A549 (cell line): ENCODE data around the gene PCOLCE2. TPM values are rescaled to one million over a fixed set of nuclear protein-coding genes. Genes with fewer than 3 reads are reported as not detected.
"Not testable (repeated sequence)": the region's sequence is repeated elsewhere in the genome, so short reads cannot be mapped to it uniquely, and the experiment has no call there.

Source experiments
- ATAC-seq, 2 experiments: fragments of 200-7000 bp in 1 of 2; fragments of >200 bp in 1 of 2; cut with Nextera tagmentation in 1 of 2; cut with Tn5 transposase in 1 of 2; 3 replicates each; pipeline versions ENCODE4 v1.8.0 to v1.9.1; 2018 to 2020; ENCODE audit warnings: mild to moderate bottlenecking in 1 of 2, moderate library complexity in 1 of 2
- CTCF ChIA-PET: fragments of 300-600 bp; sonication (Branson Sonifier 250); formaldehyde crosslinking; extraction: SDS; loops from one replicate; lab custom pipeline; 2021; ENCODE audit warnings: antibody characterized with exemption, inconsistent platforms; lab: Yijun Ruan, JAX
- POLR2A ChIA-PET: fragments of 350-600 bp; formaldehyde crosslinking; extraction: SDS; loops from one replicate; lab custom pipeline; 2021; ENCODE audit warnings: antibody characterized with exemption, inconsistent platforms; lab: Yijun Ruan, JAX
- DNase-seq, 2 experiments: peaks; one replicate each; pipeline versions ENCODE4 v3.0.0 to v3.0.0-alpha.2; 2011 to 2016; ENCODE audit warnings: low read depth in 1 of 2, low spot score in 1 of 2
- FAIRE-seq: peaks from 2 replicates; lab custom pipeline; 2011; peaks lifted over from hg19 to GRCh38; lab: Jason Lieb, UNC
- H3K27ac ChIP-seq, 2 experiments: fragments of >200 bp; sonication (Bioruptor Twin); formaldehyde crosslinking; 3 replicates each; pipeline ENCODE4 v1.5.1; 2016 to 2017
- H3K4me1 ChIP-seq: fragments of >200 bp; sonication (Bioruptor Twin); formaldehyde crosslinking; 3 replicates; pipeline ENCODE4 v1.6.1; 2016
- H3K4me2 ChIP-seq: fragments of >200 bp; sonication (Bioruptor Twin); formaldehyde crosslinking; 3 replicates; pipeline ENCODE4 v1.6.1; 2016
- H3K4me3 ChIP-seq: fragments of >200 bp; sonication (Bioruptor Twin); formaldehyde crosslinking; 3 replicates; pipeline ENCODE4 v1.5.1; 2016
- H3K9me3 ChIP-seq: fragments of >200 bp; sonication (Bioruptor Twin); formaldehyde crosslinking; 3 replicates; pipeline ENCODE4 v1.6.1; 2016
- BCL3 ChIP-seq: fragments of >200 bp; sonication (Bioruptor Twin); formaldehyde crosslinking; IDR thresholded peaks from 3 replicates; pipeline ENCODE4 v1.6.1; 2016
- BHLHE40 ChIP-seq: IDR thresholded peaks from 2 replicates; pipeline ENCODE4 v1.6.1; 2012; ENCODE audit warnings: low read depth, low read length, inconsistent platforms
- CBX8 ChIP-seq: fragments of 200-600 bp; sonication (generic); IDR thresholded peaks from 2 replicates; pipeline ENCODE4 v1.6.1; 2016
- CHD2 ChIP-seq: fragments of 150-350 bp; IDR thresholded peaks from 2 replicates; pipeline ENCODE4 v1.6.1; 2014; ENCODE audit warnings: low read length; ENCODE audit not compliant: partially characterized antibody
- EHF ChIP-seq: fragments of 250-450 bp; sonication (Bioruptor Pico); IDR thresholded peaks from 2 replicates; pipeline ENCODE4 v1.5.0; 2020; ENCODE audit warnings: mild to moderate bottlenecking
- EP300 ChIP-seq, 2 experiments: fragments of >200 bp; sonication (Bioruptor Twin); formaldehyde crosslinking; IDR thresholded peaks; 2 replicates in 1 of 2; 3 replicates in 1 of 2; pipeline ENCODE4 v1.6.1; 2016 to 2017
- FOSB ChIP-seq: fragments of 250-450 bp; sonication (Bioruptor Pico); IDR thresholded peaks from 2 replicates; pipeline ENCODE4 v1.5.0; 2020; ENCODE audit warnings: mild to moderate bottlenecking, moderate library complexity
- GATA3 ChIP-seq: IDR thresholded peaks from 2 replicates; pipeline ENCODE4 v1.6.1; 2012; ENCODE audit warnings: borderline replicate concordance
- HDAC2 ChIP-seq: fragments of 200-600 bp; sonication (generic); IDR thresholded peaks from 2 replicates; pipeline ENCODE4 v1.6.1; 2016
- HMGXB4 ChIP-seq: fragments of 250-450 bp; sonication (Bioruptor Pico); IDR thresholded peaks from 2 replicates; pipeline ENCODE4 v1.5.0; 2021; ENCODE audit warnings: mild to moderate bottlenecking, moderate library complexity, borderline replicate concordance
- HOXA7 ChIP-seq: fragments of 250-450 bp; sonication (Bioruptor Pico); IDR thresholded peaks from 2 replicates; pipeline ENCODE4 v1.5.0; 2020; ENCODE audit warnings: mild to moderate bottlenecking, moderate library complexity
- MAFK ChIP-seq: fragments of 450-650 bp; IDR thresholded peaks from 2 replicates; pipeline ENCODE4 v1.6.1; 2014; ENCODE audit not compliant: partially characterized antibody
- MAZ ChIP-seq: fragments of 150-350 bp; IDR thresholded peaks from 2 replicates; pipeline ENCODE4 v1.6.1; 2014; ENCODE audit warnings: antibody characterized with exemption, low read depth, low read length, borderline replicate concordance
- NPAS2 ChIP-seq: fragments of 250-450 bp; sonication (Bioruptor Pico); IDR thresholded peaks from 2 replicates; pipeline ENCODE4 v1.8.0; 2022; ENCODE audit warnings: mild to moderate bottlenecking, moderate library complexity, borderline replicate concordance
- POLR2A ChIP-seq: IDR thresholded peaks from 2 replicates; pipeline ENCODE4 v1.6.1; 2012; ENCODE audit warnings: mild to moderate bottlenecking, low read length
- RCOR1 ChIP-seq: fragments of 150-350 bp; IDR thresholded peaks from 2 replicates; pipeline ENCODE4 v1.6.1; 2014; ENCODE audit warnings: antibody characterized with exemption, low read length, low read depth
- TP53 ChIP-seq: fragments of 250-450 bp; sonication (Bioruptor Pico); IDR thresholded peaks from 2 replicates; pipeline ENCODE4 v1.5.0; 2021; ENCODE audit warnings: mild to moderate bottlenecking, moderate library complexity
- WGBS: methylation state at CpG from one replicate; pipeline ENCODE4 v1.1.6; 2017; ENCODE audit errors: missing lambda C conversion rate; 5-methylcytosine and 5-hydroxymethylcytosine counted together
- polyA plus RNA-seq, 4 experiments: library from polyadenylated mRNA; depleted of rRNA in 3 of 4; stranded (reverse); fragments of >200 nt; fragmentation: RNase III in 1 of 4; extraction: RNeasy Plus Mini Kit Qiagen cat#74134 plus additional on column Dnase treatment in 1 of 4; gene quantifications; 2 replicates in 3 of 4; 3 replicates in 1 of 4; pipeline ENCODE4 v1.2.3, GENCODE V29; 2011 to 2017

The PCOLCE2 gene
- polyA plus RNA-seq, 2 of the 4 experiments (the other 2 are of a cell fraction): 41.0 to 43.9 TPM

DNA sequence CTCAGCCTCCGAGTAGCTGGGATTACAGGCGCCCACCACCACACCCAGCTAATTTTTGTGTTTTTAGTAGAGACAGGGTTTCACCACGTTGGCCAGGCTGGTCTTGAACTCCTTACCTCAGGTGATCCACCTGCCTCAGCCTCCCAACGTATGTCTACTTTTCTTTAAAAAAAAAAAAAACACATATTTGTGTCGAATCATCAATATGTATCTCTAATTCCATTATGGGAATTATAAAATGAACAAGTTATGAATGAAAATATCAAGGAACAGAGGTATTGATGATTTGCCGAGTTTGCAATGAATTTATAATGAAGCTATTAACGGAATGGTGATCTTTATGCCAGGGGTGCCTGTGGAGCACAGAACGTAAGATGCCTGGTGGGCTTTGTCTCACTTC lies 5.3 kb downstream of the PCOLCE2 start:
- peaks cover 15% of the 10 kb centered on the region for H3K4me1 ChIP-seq
- not testable (repeated sequence) for H3K4me2 ChIP-seq, ATAC-seq, H3K27ac ChIP-seq, FAIRE-seq, DNase-seq, H3K4me3 ChIP-seq, H3K9me3 ChIP-seq
- CTCF ChIA-PET: interaction anchor here (0.9 to 4.6 kb wide), 7 partner anchors 17 to 296 kb away, joined by 3 to 26 read pairs (median 3); no protein-coding TSS in a partner anchor
- 67% methylated on average over 8 of the region's 8 CpGs for WGBS
- POLR2A ChIA-PET: interaction anchor here (0.6 kb wide), 1 partner anchor 79 kb away, joined by 3 read pairs; no protein-coding TSS in a partner anchor
- peak; percentile 68 for TF ChIP-seq MAFK

GRCh38 chr3:142881445-142882224 lies 7.2 kb downstream of the PCOLCE2 start:
- Histone ChIP-seq H3K4me3 (no peak overlapping the region), H3K9me3 (no peaks in the 10 kb centered on the region), H3K4me1 (peaks cover 2% of the 10 kb centered on the region; the same call in 2 of the 3 replicates), H3K27ac (no peak overlapping the region), H3K4me2 (no peak overlapping the region)
- FAIRE-seq (peak; percentile 32), DNase-seq (no peak), ATAC-seq (no peak)
- 89% methylated on average over 6 of the region's 6 CpGs for WGBS
- TF ChIP-seq TP53 (CRISPR knock-in tag): no peak
- TF ChIP-seq HOXA7 (CRISPR knock-in tag): no peak
- TF ChIP-seq EHF (CRISPR knock-in tag): no peak
- TF ChIP-seq MAZ: no peak
- no peak for TF ChIP-seq HMGXB4 (CRISPR knock-in tag)
- TF ChIP-seq CBX8: no peak
- TF ChIP-seq RCOR1: no peak
- TF ChIP-seq FOSB (CRISPR knock-in tag): no peak
- no peak for TF ChIP-seq EP300 (IDR thresholded peaks at IDR 0.05)
- no peak for TF ChIP-seq BCL3
- no peak for TF ChIP-seq GATA3
- no peak for TF ChIP-seq NPAS2 (CRISPR knock-in tag)
- TF ChIP-seq BHLHE40: no peak
- TF ChIP-seq HDAC2: no peak
- ChIA-PET CTCF (interaction anchor here (0.9 to 4.6 kb wide), 4 partner anchors 11 to 52 kb away, joined by 3 to 26 read pairs (median 3); no protein-coding TSS in a partner anchor), POLR2A (no interaction called here)

DNA sequence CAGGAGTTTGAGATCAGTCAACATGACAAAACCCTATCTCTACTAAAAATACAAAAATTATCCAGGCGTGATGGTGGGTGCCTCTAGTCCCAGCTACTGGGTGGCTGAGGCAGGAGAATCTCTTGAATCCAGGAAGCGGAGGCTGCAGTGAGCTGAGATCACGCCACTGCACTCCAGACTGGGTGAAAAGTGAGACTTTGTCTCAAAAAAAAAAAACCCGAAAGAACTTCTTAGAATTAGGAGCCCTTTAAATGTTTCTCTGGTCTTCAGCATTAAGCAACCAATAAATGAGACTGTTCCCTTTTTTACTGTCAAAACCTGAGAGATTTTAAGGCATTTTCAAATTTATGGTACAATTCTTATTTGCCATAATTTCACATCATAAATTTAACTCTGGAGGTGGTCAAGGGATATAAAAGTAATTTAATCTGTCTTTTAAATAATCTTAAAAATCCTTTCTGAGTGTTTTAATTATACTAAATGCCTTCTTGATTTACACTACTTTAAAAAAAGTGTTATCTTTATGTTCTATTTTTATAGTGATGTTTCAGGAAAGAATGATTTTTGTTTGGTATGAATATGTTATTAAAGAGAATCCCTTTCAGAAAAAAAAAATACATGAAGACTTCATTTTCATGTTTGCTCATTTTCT lies 10.1 kb downstream of the PCOLCE2 start:
- TF ChIP-seq POLR2A: no peak
- TF ChIP-seq CHD2: no peak
- no peak for TF ChIP-seq MAZ

More for the DNA sequence above, 10.1 kb downstream of the PCOLCE2 start:
- H3K4me1 ChIP-seq: no peaks in the 10 kb centered on the region
- no peak overlapping the region for H3K27ac ChIP-seq
- no peaks in the 10 kb centered on the region for H3K9me3 ChIP-seq
- no peak for DNase-seq
- 92% methylated on average over 4 of the region's 4 CpGs for WGBS
- no peak for ATAC-seq
- no peak overlapping the region for H3K4me3 ChIP-seq
- CTCF ChIA-PET: interaction anchor here (1.3 to 2.9 kb wide), 2 partner anchors 50 to 51 kb away, joined by 3 to 14 read pairs; no protein-coding TSS in a partner anchor
- H3K4me2 ChIP-seq: no peak overlapping the region
- no peak for FAIRE-seq
- POLR2A ChIA-PET: no interaction called here
